Prostate gland (tissue), 2 donors: Measurements from ENCODE around the gene CCDC18. TPM values are rescaled to one million over a fixed set of nuclear protein-coding genes. Genes with fewer than 3 reads are reported as not detected.

Experiments
- DNase-seq: peaks from one replicate; pipeline ENCODE4 v3.0.0-alpha.2; 2019; ENCODE audit warnings: low spot score
- H3K27ac ChIP-seq, 2 donors: fragments of 200-600 bp; sonication (generic); 2 replicates each; pipeline ENCODE4 v1.5.1; 2017 to 2019
- H3K27me3 ChIP-seq: fragments of 200-600 bp; sonication (generic); replicated peaks from 2 replicates; pipeline ENCODE4 v1.5.1; 2019; ENCODE audit not compliant: insufficient read depth
- H3K36me3 ChIP-seq, 2 donors: fragments of 200-600 bp; sonication (generic); 1 replicate in 1 of 2; 2 replicates in 1 of 2; pipeline versions ENCODE4 v1.5.1 to v1.8.1; 2017 to 2019
- H3K4me1 ChIP-seq: fragments of 200-600 bp; sonication (generic); replicated peaks from 2 replicates; pipeline ENCODE4 v1.5.1; 2019
- H3K4me3 ChIP-seq, 2 donors: fragments of 200-600 bp; sonication (generic); 2 replicates each; pipeline ENCODE4 v1.5.1; 2017 to 2019
- H3K9me3 ChIP-seq: fragments of 200-600 bp; sonication (generic); 2 replicates; pipeline ENCODE4 v1.5.1; 2017
- POLR2A ChIP-seq: fragments of 450-650 bp; IDR thresholded peaks from one replicate; pipeline ENCODE4 v1.6.1; 2016; ENCODE audit warnings: antibody characterized with exemption, mild to moderate bottlenecking
- POLR2AphosphoS5 ChIP-seq: sonication (generic); formaldehyde crosslinking; IDR thresholded peaks from one replicate; pipeline ENCODE4 v1.6.1; 2017; ENCODE audit warnings: antibody characterized with exemption
- WGBS: methylation state at CpG from one replicate; pipeline ENCODE4 v1.1.5; 2018; 5-methylcytosine and 5-hydroxymethylcytosine counted together
- intact Hi-C: fragments of 100-400 bp; cut with DNase I; formaldehyde crosslinking; loops from one replicate; pipeline ENCODE4 v1.14.2; 2022
- total RNA-seq, 2 donors: library from RNA; depleted of rRNA; stranded (reverse); fragments of >200 nt; gene quantifications; one replicate each; pipeline ENCODE4 v1.1.0, GENCODE V29; 2016
- TF ChIP-seq, protein P1 (sequence below), 4 experiments: fragments of 200-600 bp in 2 of 4; fragments of 450-650 bp in 2 of 4; sonication (generic) in 2 of 4; IDR thresholded peaks; 1 replicate in 3 of 4; 2 replicates in 1 of 4; pipeline ENCODE4 v1.5.1; 2016 to 2019; ENCODE audit warnings: antibody characterized with exemption in 4 of 4, mild to moderate bottlenecking in 2 of 4, moderate library complexity in 2 of 4

The CCDC18 gene, protein sequence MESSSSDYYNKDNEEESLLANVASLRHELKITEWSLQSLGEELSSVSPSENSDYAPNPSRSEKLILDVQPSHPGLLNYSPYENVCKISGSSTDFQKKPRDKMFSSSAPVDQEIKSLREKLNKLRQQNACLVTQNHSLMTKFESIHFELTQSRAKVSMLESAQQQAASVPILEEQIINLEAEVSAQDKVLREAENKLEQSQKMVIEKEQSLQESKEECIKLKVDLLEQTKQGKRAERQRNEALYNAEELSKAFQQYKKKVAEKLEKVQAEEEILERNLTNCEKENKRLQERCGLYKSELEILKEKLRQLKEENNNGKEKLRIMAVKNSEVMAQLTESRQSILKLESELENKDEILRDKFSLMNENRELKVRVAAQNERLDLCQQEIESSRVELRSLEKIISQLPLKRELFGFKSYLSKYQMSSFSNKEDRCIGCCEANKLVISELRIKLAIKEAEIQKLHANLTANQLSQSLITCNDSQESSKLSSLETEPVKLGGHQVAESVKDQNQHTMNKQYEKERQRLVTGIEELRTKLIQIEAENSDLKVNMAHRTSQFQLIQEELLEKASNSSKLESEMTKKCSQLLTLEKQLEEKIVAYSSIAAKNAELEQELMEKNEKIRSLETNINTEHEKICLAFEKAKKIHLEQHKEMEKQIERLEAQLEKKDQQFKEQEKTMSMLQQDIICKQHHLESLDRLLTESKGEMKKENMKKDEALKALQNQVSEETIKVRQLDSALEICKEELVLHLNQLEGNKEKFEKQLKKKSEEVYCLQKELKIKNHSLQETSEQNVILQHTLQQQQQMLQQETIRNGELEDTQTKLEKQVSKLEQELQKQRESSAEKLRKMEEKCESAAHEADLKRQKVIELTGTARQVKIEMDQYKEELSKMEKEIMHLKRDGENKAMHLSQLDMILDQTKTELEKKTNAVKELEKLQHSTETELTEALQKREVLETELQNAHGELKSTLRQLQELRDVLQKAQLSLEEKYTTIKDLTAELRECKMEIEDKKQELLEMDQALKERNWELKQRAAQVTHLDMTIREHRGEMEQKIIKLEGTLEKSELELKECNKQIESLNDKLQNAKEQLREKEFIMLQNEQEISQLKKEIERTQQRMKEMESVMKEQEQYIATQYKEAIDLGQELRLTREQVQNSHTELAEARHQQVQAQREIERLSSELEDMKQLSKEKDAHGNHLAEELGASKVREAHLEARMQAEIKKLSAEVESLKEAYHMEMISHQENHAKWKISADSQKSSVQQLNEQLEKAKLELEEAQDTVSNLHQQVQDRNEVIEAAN (N-terminal part only)
- total RNA-seq: 10 to 100 TPM; 12.0 to 12.7 TPM

- Histone ChIP-seq H3K9me3 (no peaks in the 10 kb centered on the region), H3K27me3 (no peaks in the 10 kb centered on the region), H3K36me3 (no peaks in the 10 kb centered on the region), H3K4me3 (peak within 1 kb of the TSS; percentile 89 to 97), H3K4me1 (peaks cover 7% of the 10 kb centered on the region), H3K27ac (peak within 1 kb of the TSS; percentile 98 to 100)
- TF ChIP-seq POLR2A: no peak
- TF ChIP-seq, protein P1, sequence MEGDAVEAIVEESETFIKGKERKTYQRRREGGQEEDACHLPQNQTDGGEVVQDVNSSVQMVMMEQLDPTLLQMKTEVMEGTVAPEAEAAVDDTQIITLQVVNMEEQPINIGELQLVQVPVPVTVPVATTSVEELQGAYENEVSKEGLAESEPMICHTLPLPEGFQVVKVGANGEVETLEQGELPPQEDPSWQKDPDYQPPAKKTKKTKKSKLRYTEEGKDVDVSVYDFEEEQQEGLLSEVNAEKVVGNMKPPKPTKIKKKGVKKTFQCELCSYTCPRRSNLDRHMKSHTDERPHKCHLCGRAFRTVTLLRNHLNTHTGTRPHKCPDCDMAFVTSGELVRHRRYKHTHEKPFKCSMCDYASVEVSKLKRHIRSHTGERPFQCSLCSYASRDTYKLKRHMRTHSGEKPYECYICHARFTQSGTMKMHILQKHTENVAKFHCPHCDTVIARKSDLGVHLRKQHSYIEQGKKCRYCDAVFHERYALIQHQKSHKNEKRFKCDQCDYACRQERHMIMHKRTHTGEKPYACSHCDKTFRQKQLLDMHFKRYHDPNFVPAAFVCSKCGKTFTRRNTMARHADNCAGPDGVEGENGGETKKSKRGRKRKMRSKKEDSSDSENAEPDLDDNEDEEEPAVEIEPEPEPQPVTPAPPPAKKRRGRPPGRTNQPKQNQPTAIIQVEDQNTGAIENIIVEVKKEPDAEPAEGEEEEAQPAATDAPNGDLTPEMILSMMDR (IDR thresholded peaks at IDR 0.05): no peak
- TF ChIP-seq POLR2AphosphoS5: no peak
- 3% methylated on average over 42 of the region's 43 CpGs for WGBS
- intact Hi-C loops: loop anchor here (5.0 kb wide), 1 partner anchor 104 kb away; the partner anchor contains the start of gene MTF2
- DNase-seq: no peak
Observed at GRCh38 chr1:93180723-93181613, at the start of gene CCDC18. CCDC18 (plus strand) TSS chr1:93180724; CDS start chr1:93183362, 2,638 bp downstream.

- Histone ChIP-seq H3K27ac (no peak overlapping the region), H3K36me3 (no peaks in the 10 kb centered on the region), H3K4me1 (no peaks in the 10 kb centered on the region), H3K9me3 (no peaks in the 10 kb centered on the region), H3K4me3 (no peak overlapping the region), H3K27me3 (no peaks in the 10 kb centered on the region)
- intact Hi-C loops: no loop called here
- DNase-seq: no peak
- no peak for TF ChIP-seq POLR2AphosphoS5
- no peak for TF ChIP-seq POLR2A
- TF ChIP-seq, protein P1 (IDR thresholded peaks at IDR 0.05): no peak
Observed at GRCh38 chr1:93132638-93133037, 47.9 kb upstream of the CCDC18 start.

- Histone ChIP-seq H3K36me3 (no peaks in the 10 kb centered on the region), H3K9me3 (no peaks in the 10 kb centered on the region), H3K4me1 (no peaks in the 10 kb centered on the region), H3K4me3 (no peak overlapping the region), H3K27ac (no peak overlapping the region), H3K27me3 (no peaks in the 10 kb centered on the region)
- TF ChIP-seq POLR2AphosphoS5 (no peak), POLR2A (no peak)
- intact Hi-C loops: no loop called here
- no peak for DNase-seq
- 92% methylated on average over 5 of the region's 5 CpGs for WGBS
Observed at GRCh38 chr1:93136445-93136844, 44.1 kb upstream of the CCDC18 start.

- no peaks in the 10 kb centered on the region for H3K9me3 ChIP-seq
- H3K27ac ChIP-seq: no peak overlapping the region
- TF ChIP-seq, protein P1 (IDR thresholded peaks at IDR 0.05): no peak
- TF ChIP-seq POLR2A: no peak
- TF ChIP-seq POLR2AphosphoS5: no peak
- H3K36me3 ChIP-seq: no peaks in the 10 kb centered on the region
- intact Hi-C loops: no loop called here
- H3K4me3 ChIP-seq: no peak overlapping the region
- 33% methylated on average over 3 of the region's 3 CpGs for WGBS
- no peaks in the 10 kb centered on the region for H3K27me3 ChIP-seq
- DNase-seq: no peak
- H3K4me1 ChIP-seq: no peaks in the 10 kb centered on the region
Observed at GRCh38 chr1:93137604-93138292, 42.8 kb upstream of the CCDC18 start.
